22Rv1 (cell line): ENCODE data around the gene WNT7A.
"Not testable (repeated sequence)": the region's sequence is repeated elsewhere in the genome, so short reads cannot be mapped to it uniquely, and the experiment has no call there.

ENCODE experiments used
- H3K27ac ChIP-seq: fragments of 450-650 bp; 2 replicates; pipeline ENCODE4 v1.5.1; 2017
- CTCF ChIP-seq: fragments of 450-650 bp; IDR thresholded peaks from 2 replicates; pipeline ENCODE4 v1.5.1; 2017; ENCODE audit warnings: mild to moderate bottlenecking
- ZFX ChIP-seq: fragments of 450-650 bp; IDR thresholded peaks from 2 replicates; pipeline ENCODE4 v1.6.1; 2017; ENCODE audit warnings: antibody characterized with exemption, borderline replicate concordance

Gene WNT7A

DNA sequence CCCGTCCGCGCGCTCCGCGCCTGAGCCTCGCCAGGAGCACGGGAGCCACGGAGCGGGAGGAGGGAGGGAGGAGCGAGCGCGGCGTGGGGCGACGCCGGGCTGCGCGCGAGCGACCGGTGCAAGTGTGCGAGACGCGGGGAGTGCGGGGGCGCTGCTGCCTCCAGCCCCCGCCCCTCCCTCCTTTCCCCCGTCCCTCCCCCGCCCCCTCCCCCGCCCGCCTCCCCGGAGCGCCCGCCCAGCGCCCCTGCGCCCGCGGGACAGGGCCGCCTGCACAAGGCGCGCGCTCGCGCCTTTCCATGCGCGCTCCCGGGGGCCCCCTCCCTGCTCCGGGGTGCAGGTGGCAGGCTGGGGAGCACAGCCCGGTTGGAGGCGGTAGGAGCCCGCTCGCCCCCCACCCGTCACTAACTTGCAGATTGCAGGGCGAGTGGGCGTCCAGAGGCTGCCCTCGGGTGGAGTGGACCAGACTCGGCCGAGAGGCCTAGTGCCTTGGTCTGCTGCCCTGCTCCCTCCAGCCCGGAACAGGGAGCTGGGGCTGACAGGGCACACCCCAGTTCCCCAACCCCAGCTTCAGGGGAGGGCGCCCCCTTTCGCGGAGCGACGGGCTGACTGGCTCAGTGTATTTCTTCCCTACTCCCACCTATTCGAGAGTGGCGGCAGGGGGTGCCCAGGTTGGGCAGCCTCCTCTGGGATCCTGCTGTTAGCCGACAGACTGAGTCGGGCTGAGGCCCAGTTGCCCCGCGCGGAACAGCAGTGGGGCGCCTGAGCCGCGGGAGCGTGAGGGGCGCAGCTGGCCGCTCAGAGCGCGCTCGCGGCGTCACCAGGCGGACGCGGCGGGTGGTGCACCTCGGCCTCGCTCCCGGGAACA lies at the start of gene WNT7A:
Gene WNT7A, minus strand, starts transcription at position 126 of the 865 bp plus-strand sequence. CDS start 255 bp downstream, outside the sequence.
- no peak within 1 kb of the TSS for H3K27ac ChIP-seq
- TF ChIP-seq CTCF (peak; percentile 50), ZFX (no peak)

- H3K27ac ChIP-seq: not testable (repeated sequence)
These were observed 48.9 kb upstream of the WNT7A start for GRCh38 chr3:13928741-13929140.

DNA sequence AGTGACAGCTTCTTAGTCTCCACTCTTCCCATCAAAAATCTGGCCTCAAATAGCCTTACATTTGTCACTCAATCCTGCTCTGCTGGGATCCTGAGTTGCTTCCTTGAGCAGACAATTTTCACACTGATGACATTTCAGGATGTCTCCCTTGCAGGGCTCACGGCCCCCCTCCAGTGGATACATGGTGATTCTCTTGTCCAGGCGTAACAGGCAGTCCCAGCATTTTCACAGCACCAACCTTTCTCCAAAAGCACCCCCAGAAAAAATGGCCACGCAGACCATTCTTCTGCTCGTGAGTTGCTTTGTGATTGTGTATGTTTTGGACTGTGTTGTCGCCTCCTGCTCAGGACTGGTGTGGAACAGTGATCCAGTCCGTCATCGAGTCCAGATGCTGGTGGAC lies 47.4 kb upstream of the WNT7A start:
- no peak overlapping the region for H3K27ac ChIP-seq
- TF ChIP-seq CTCF: 0 out of 2 replicates have a peak, but pooled peaks have one; percentile 5
- TF ChIP-seq ZFX: no peak

GRCh38 chr3:13916375-13916774 lies 36.5 kb upstream of the WNT7A start:
- TF ChIP-seq CTCF (no peak), ZFX (no peak)

GRCh38 chr3:13902648-13903238 lies 22.9 kb upstream of the WNT7A start:
- no peak overlapping the region for H3K27ac ChIP-seq
- TF ChIP-seq ZFX (no peak), CTCF (no peak)

More at GRCh38 chr3:13916375-13916774, 36.5 kb upstream of the WNT7A start:
- H3K27ac ChIP-seq: no peak overlapping the region

DNA sequence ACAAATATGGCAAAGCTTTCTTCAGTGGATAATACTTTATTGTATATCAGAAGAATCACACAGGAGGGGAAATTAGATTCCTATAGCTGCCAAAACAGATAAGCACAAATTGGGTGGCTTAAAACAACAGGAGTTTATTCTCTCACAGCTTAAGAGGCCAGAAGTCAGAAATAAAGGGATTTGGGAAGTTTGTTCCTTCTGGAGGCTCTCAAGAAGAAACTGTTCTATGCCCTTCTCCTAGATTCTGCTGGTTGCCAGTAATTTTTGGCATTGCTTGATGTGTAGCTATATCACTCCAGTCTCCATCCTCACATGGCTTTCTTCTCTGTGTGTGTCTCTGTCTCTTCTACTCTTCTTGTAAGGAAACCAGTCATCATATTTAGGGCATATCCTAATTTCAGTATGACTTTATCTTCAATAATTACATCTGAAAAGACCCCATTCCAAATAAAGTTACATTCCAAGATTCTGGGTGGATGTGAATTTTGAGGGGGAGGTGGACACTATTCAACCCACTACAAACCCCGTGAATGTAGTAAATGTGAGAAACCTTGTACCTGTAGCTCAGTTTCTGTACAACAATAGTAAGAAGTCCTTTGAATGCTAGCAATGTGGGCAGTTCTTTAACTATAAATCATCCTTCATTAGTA lies 22.2 kb upstream of the WNT7A start:
- TF ChIP-seq ZFX (no peak), CTCF (no peak)
- no peak overlapping the region for H3K27ac ChIP-seq

DNA sequence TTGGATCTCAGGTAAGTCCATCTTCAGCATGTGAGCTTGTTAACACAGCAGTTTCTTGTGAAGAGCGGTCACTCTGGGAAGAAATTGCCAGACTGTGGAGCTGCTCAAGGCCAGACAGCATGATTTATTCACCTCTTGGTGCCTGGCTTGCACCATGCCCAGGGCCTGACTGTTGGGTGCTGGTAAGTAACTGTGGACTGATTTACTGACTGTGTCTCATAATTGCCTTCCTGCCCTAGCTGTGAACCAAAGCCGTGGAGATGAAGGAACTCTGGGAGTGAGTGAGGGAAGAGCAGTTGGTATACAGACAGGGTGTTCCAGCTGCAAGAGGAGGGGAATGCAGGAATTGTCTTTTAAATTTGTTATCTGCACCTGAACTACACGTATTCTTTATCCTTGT lies 18.5 kb upstream of the WNT7A start:
- H3K27ac ChIP-seq: no peak overlapping the region
- TF ChIP-seq CTCF: no peak
- no peak for TF ChIP-seq ZFX
